Gastroesophageal sphincter (tissue), 4 donors: ENCODE data around the gene GPR173. TPM values are rescaled to one million over a fixed set of nuclear protein-coding genes. Genes with fewer than 3 reads are reported as not detected.
A peak's percentile ranks its signal among the peaks of the same experiment; 100 is the strongest.

Source experiments
- ATAC-seq: fragments of 150-250 bp; one replicate; pipeline ENCODE4 v1.9.1; 2016; ENCODE audit warnings: mild to moderate bottlenecking, moderate library complexity
- H3K27ac ChIP-seq, 4 donors: fragments of 200-600 bp; sonication (generic) in 3 of 4; 1 replicate in 3 of 4; 2 replicates in 1 of 4; pipeline ENCODE4 v1.5.1; 2016 to 2019
- H3K27me3 ChIP-seq: fragments of 200-600 bp; sonication (generic); one replicate; pipeline ENCODE4 v1.5.1; 2019
- H3K36me3 ChIP-seq, 2 donors: fragments of 200-600 bp; sonication (generic); one replicate each; pipeline ENCODE4 v1.5.1; 2019; ENCODE audit warnings: control low read depth in 1 of 2
- H3K4me1 ChIP-seq, 3 donors: fragments of 200-600 bp; sonication (generic); 1 replicate in 2 of 3; 2 replicates in 1 of 3; pipeline ENCODE4 v1.5.1; 2016 to 2019; ENCODE audit warnings: control low read depth in 2 of 3
- H3K4me3 ChIP-seq, 2 donors: fragments of 200-600 bp; sonication (generic); one replicate each; pipeline ENCODE4 v1.5.1; 2019; ENCODE audit warnings: mild to moderate bottlenecking in 1 of 2, moderate library complexity in 1 of 2
- H3K9me3 ChIP-seq, 3 donors: fragments of 200-600 bp; sonication (generic); one replicate each; pipeline ENCODE4 v1.5.1; 2017 to 2019; ENCODE audit warnings: control low read depth in 2 of 3
- EP300 ChIP-seq: sonication (generic); formaldehyde crosslinking; IDR thresholded peaks from one replicate; pipeline ENCODE4 v1.6.1; 2017; ENCODE audit warnings: antibody characterized with exemption, mild to moderate bottlenecking
- POLR2A ChIP-seq, 2 donors: fragments of 450-650 bp; IDR thresholded peaks; one replicate each; pipeline ENCODE4 v1.6.1; 2017; ENCODE audit warnings: antibody characterized with exemption in 2 of 2, mild to moderate bottlenecking in 2 of 2, moderate library complexity in 1 of 2
- POLR2AphosphoS5 ChIP-seq: sonication (generic); formaldehyde crosslinking; IDR thresholded peaks from one replicate; pipeline ENCODE4 v1.6.1; 2017; ENCODE audit warnings: antibody characterized with exemption
- WGBS, 2 donors: methylation state at CpG; one replicate each; pipeline ENCODE4 v1.1.5; 2018; ENCODE audit warnings: low coverage in 1 of 2; 5-methylcytosine and 5-hydroxymethylcytosine counted together
- total RNA-seq, 4 donors: library from RNA; depleted of rRNA; stranded (reverse); fragments of >200 nt; gene quantifications; one replicate each; pipeline ENCODE4 v1.1.0, GENCODE V29; 2016
- TF ChIP-seq, protein P1 (sequence below), 4 experiments: fragments of 200-600 bp in 2 of 4; fragments of 450-650 bp in 2 of 4; sonication (generic) in 1 of 4; IDR thresholded peaks; one replicate each; pipeline ENCODE4 v1.5.1; 2017 to 2019; ENCODE audit warnings: antibody characterized with exemption in 4 of 4, mild to moderate bottlenecking in 2 of 4, moderate library complexity in 2 of 4

GPR173 gene
- total RNA-seq, 4 donors from 2014 or later = 0.67 to 2.5 (median 0.99) TPM

GRCh38 chrX:53094582-53094905, 46.0 kb downstream of the GPR173 start:
- peak overlapping the region; percentile 49 to 70 for H3K4me3 ChIP-seq
- peaks cover 0 to 11% of the 10 kb centered on the region in 2 donors for H3K36me3 ChIP-seq
- H3K4me1 ChIP-seq = peaks cover 0 to 9% (median 0%) of the 10 kb centered on the region in 3 donors
- TF ChIP-seq POLR2AphosphoS5 = no peak
- TF ChIP-seq, protein P1, sequence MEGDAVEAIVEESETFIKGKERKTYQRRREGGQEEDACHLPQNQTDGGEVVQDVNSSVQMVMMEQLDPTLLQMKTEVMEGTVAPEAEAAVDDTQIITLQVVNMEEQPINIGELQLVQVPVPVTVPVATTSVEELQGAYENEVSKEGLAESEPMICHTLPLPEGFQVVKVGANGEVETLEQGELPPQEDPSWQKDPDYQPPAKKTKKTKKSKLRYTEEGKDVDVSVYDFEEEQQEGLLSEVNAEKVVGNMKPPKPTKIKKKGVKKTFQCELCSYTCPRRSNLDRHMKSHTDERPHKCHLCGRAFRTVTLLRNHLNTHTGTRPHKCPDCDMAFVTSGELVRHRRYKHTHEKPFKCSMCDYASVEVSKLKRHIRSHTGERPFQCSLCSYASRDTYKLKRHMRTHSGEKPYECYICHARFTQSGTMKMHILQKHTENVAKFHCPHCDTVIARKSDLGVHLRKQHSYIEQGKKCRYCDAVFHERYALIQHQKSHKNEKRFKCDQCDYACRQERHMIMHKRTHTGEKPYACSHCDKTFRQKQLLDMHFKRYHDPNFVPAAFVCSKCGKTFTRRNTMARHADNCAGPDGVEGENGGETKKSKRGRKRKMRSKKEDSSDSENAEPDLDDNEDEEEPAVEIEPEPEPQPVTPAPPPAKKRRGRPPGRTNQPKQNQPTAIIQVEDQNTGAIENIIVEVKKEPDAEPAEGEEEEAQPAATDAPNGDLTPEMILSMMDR (IDR thresholded peaks at IDR 0.05) = no peak
- no peak for TF ChIP-seq POLR2A (IDR thresholded peaks at IDR 0.05)
- no peak for TF ChIP-seq EP300
- H3K27me3 ChIP-seq = no peaks in the 10 kb centered on the region
- peak overlapping the region; percentile 41 to 93 (median 91) for H3K27ac ChIP-seq
- 0 to 33% methylated on average over 1 to 2 of the region's 5 CpGs for WGBS, 2 donors
- ATAC-seq = no peak
- H3K9me3 ChIP-seq = no peaks in the 10 kb centered on the region

- 76 to 92% methylated on average over 2 to 3 of the region's 3 CpGs for WGBS, 2 donors
- no peak for ATAC-seq
- TF ChIP-seq EP300 = no peak
- no peak for TF ChIP-seq POLR2AphosphoS5
- TF ChIP-seq, protein P1 (IDR thresholded peaks at IDR 0.05) = no peak
- no peak for TF ChIP-seq POLR2A (IDR thresholded peaks at IDR 0.05)
- no peaks in the 10 kb centered on the region for H3K27me3 ChIP-seq
- peaks cover 0 to 9% (median 0%) of the 10 kb centered on the region in 3 donors for H3K4me1 ChIP-seq
- no peak overlapping the region for H3K27ac ChIP-seq
- no peaks in the 10 kb centered on the region for H3K9me3 ChIP-seq
- no peak overlapping the region for H3K4me3 ChIP-seq
- H3K36me3 ChIP-seq = peaks cover 0 to 16% of the 10 kb centered on the region in 2 donors
Observed at GRCh38 chrX:53095796-53096195, 47.2 kb downstream of the GPR173 start.

DNA sequence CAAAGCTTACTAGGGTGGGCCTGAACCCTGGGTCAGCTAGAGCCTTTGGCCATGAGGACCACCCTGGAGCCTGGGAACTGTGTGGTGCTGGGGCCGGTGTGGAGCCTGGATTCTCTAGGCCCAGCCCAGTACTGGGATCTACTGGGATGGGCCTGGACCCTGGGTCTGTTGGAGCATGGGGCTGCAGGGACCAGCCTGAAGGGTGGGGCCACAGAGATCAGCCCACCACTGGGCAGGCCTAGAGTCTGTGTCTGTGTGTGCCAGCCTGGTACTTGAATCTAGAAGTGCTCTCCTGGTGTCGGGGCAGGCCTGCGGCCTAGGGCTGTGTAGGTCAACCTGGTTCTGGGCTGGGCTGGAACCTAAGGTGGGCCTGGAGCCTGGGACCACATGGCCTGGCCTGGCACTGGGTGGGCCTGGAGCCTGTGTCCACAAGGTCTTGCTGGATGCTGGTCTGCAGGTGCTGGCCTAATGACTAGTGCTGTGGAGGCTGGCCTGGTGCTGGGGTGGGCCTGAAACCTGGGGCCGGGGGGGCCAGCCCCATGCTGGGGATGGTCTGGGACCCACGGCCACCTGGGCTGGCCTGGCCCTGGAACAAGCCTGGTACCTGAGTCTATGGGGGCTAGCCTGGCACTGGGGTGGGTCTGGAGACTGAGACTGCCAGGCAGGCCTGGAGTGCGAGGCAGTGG, 66.4 kb downstream of the GPR173 start:
- Histone ChIP-seq H3K27me3 (no peaks in the 10 kb centered on the region), H3K4me3 (no peak overlapping the region), H3K9me3 (no peaks in the 10 kb centered on the region), H3K4me1 (peaks cover 0 to 13% (median 0%) of the 10 kb centered on the region in 3 donors), H3K27ac (peak overlapping the region in 3 of 4 donors; percentile 7 to 68 (median 67)), H3K36me3 (peaks cover 0 to 7% of the 10 kb centered on the region in 2 donors)
- no CpG with 5 or more reads among the region's 6 CpGs for WGBS, 2 donors
- ATAC-seq = no peak
- TF ChIP-seq EP300 (no peak), POLR2AphosphoS5 (no peak), POLR2A (IDR thresholded peaks at IDR 0.05) (no peak)
- TF ChIP-seq, protein P1 (IDR thresholded peaks at IDR 0.05) = no peak

DNA sequence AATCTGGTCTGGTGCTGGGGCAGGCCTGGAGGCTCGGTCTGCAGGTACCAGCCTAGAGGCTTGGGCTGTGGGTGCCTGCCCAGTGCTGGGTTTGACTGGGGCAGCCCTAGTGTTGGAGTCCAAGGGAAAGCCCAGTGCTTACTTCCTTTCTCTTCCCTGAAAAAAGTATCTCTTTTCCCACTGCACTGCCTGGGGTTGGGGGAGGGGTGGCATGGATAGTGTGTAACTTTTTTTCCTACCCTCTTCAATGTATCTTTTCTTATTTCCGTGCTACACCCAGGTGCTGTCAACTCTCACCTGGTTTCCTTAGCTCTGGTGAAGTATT, 66.9 kb downstream of the GPR173 start:
- Histone ChIP-seq H3K4me1 (peaks cover 0 to 13% (median 0%) of the 10 kb centered on the region in 3 donors), H3K9me3 (no peaks in the 10 kb centered on the region), H3K4me3 (no peak overlapping the region), H3K27ac (peak overlapping the region in 3 of 4 donors; percentile 7 to 68 (median 67)), H3K36me3 (peaks cover 0 to 7% of the 10 kb centered on the region in 2 donors), H3K27me3 (no peaks in the 10 kb centered on the region)
- TF ChIP-seq POLR2AphosphoS5 = no peak
- no peak for TF ChIP-seq POLR2A (IDR thresholded peaks at IDR 0.05)
- TF ChIP-seq, protein P1 (IDR thresholded peaks at IDR 0.05) = no peak
- WGBS, 2 donors = 83% methylated on average over 1 of the region's 2 CpGs; no CpG with 5 or more reads in 1 of the 2 donors
- ATAC-seq = no peak

- H3K4me3 ChIP-seq = peak overlapping the region in 1 of 2 donors; percentile 23
- H3K27me3 ChIP-seq = no peaks in the 10 kb centered on the region
- peak overlapping the region; percentile 29 to 68 (median 63) for H3K27ac ChIP-seq
- no peaks in the 10 kb centered on the region for H3K9me3 ChIP-seq
- H3K36me3 ChIP-seq = peaks cover 0 to 7% of the 10 kb centered on the region in 2 donors
- WGBS, 2 donors = 20% methylated on average over 1 of the region's 3 CpGs; no CpG with 5 or more reads in 1 of the 2 donors
- ATAC-seq = peak; percentile 79
- TF ChIP-seq EP300 = no peak
- TF ChIP-seq, protein P1 (IDR thresholded peaks at IDR 0.05) = no peak
- no peak for TF ChIP-seq POLR2A (IDR thresholded peaks at IDR 0.05)
- TF ChIP-seq POLR2AphosphoS5 = peak; percentile 23
- peaks cover 0 to 13% (median 0%) of the 10 kb centered on the region in 3 donors for H3K4me1 ChIP-seq
Observed at GRCh38 chrX:53116101-53116500, 67.5 kb downstream of the GPR173 start.
